Stimulated activated CD4-positive, alpha-beta T cell treated with anti-CD3 and anti-CD28 coated beads, TNF-alpha, amount 100 ng/mL, for 24 hours (primary cell): Measurements from ENCODE around the gene CRYBB2.
"Not testable (repeated sequence)": the region's sequence is repeated elsewhere in the genome, so short reads cannot be mapped to it uniquely, and the experiment has no call there.

Experiments
- DNase-seq, 3 experiments: peaks; one replicate each; pipeline ENCODE4 v3.0.0-alpha.2; 2020; ENCODE audit warnings: low read depth in 3 of 3

Gene CRYBB2

DNA sequence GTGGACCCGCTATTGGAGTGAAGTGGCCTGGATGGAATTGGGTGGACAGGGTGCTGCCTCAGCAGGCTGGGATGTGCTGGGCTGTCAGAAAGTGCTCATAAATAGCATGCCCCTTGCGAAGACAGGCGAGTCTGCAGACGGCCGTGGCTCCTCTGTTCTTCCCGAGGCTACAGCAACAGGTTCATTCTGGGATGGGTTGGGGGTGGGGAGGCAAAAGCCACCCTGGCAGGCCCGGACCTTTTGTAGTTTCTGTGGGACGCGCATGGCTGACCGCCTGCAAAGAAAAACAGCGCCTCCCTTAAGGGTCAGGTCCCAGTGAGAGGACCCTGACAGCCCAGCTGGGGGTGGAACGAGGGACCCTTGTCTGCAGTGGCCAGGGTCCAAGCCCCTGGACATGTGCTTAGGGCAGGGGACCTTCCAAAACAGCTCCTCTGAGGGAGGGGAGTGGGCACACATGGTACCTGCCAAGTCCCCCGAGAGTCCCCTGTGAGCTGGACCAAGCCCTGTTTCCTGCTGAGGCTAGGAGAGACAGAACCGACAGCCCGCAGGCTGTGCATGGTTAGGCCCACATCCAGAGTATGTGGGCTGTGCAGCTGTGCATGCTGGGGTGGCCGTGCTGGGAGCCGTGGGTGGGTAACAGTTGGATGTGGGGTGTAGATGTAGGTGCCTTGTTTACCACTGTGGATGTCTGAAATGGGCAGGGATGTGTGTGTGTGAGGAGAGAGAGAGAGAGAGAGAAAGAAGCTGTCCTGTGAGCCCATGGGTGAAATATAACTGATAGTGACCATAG lies 19.5 kb upstream of the CRYBB2 start, which contains the start of gene CRYBB3:
Gene CRYBB3, plus strand, starts transcription at position 128 of the 790 bp plus-strand sequence. CDS start 1,539 bp downstream, outside the sequence.
- no peak for DNase-seq

DNA sequence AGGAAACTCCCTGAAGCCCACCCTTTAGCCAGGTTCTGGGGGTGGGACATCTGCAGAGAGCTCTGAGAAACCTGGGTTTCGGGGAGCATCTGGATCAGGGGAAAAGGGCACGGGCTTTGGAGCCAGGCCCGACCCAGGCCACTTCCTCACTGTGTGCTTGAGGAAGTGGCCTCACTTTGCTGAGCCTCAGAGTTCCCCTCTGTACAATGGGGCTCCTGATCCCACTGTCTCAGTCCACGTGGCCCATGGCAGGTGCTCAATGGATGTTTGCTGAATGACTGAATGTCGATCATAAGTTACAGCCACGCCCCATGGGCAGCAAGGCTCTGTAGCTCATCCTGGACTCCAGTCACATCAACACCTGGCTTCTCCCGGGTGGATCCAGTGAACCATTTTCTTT lies 18.5 kb upstream of the CRYBB2 start:
- no peak for DNase-seq

DNA sequence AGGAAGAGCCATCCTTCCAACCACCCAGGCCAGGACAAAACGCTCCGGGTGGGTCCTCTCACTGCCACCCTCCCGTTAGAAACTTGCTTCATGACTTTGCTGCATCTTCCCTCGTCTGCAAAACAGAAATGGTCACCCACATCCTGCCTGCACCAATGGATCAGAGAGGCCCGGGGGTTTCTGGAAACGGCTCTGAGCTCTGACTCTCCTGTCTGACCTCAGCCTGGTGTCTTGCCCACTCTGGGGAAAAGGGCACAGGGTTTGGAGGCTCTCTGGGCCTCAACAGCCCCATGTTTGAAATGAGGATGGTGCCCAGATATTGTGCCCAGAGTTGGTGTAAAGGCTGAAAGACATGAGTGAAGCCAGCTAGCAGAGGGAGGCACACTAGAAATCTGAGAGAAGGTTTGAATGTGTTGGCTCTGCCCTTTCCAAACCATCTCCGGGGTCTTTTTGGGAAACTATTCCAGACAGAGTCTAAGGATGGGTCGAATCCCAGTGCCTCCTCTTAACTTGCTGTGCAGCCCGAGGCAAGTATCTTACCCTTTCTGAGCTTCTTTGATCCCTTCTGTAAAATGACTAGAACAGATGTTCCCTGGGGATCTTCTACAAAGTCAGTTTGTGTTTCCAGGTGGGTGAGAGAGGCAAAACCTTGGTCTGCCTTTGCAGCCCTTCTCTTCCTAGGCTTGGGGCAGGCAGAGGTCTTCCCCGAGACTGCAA lies 17.7 kb upstream of the CRYBB2 start:
- no peak for DNase-seq

DNA sequence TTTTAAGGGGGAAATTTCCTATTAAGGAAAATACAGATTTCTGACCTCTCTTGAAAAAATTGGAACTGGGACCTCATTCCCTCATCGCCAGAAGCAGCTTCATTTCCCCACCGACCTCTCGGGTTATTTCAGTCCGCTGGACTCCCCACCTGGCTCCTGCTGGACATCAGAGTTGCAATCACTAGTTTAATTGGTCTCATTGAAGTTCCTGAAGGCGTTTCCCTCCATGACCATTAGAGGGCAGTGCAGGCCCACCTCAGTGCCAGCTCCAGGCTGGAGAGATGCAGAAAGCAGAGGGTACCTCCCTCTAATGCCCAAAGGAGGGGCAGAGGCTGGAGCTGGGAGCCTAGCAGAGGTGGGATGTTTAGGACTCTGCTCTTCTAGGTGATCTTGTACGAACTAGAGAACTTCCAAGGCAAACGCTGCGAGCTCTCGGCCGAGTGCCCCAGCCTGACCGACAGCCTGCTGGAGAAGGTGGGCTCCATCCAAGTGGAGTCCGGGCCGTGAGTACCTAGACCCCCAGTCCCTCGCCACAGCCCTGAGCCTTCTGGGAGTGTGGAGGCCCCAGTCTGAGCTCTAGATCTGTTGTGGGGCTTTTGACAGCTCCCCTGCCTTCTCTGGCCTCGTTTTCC lies 17.0 kb upstream of the CRYBB2 start:
- DNase-seq = peak; percentile 27 to 45 (median 30)

DNA sequence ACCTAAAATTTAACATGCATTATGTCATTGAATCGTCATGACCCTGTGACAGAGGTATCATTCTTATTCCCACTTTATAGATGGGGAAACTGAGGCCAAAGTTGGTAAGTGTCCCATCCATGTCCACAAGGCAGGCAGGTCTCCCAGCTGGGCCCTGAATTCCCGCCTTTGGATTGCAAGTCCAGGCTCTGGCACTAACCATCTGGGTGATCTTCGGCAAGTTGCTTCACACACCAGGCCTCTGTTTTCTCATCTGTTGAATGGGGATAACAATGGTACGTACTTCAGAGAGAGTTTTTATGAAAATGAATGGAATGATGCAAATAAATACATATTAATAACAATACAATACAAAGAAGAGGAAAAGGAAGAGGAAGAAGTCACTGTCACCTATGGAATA lies 16.4 kb upstream of the CRYBB2 start:
- DNase-seq = no peak

- not testable (repeated sequence) for DNase-seq
These were observed 14.9 kb upstream of the CRYBB2 start for GRCh38 chr22:25204547-25204946.

DNA sequence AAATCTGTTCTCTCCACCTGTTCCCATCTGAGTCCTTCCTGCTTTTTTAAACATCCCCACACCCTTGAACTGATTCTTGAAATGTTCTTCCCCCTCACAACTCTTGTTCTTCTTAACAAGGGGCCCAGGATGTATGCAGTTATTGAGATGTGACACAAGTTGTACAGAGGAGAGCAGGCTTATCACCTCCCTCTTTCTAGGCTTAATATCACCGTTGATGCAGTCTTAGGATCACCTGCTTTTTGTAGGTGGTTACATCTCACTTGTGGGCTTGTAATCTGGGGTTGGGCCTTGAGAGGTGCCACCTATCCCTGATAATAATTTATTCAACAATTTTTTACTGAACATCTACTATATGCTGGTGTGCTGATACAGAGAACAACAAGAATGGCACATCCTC lies 13.6 kb upstream of the CRYBB2 start:
- no peak for DNase-seq

GRCh38 chr22:25206998-25207397 lies 12.4 kb upstream of the CRYBB2 start:
- no peak for DNase-seq

- no peak for DNase-seq
These were observed 11.8 kb upstream of the CRYBB2 start for GRCh38 chr22:25207553-25208157.

DNA sequence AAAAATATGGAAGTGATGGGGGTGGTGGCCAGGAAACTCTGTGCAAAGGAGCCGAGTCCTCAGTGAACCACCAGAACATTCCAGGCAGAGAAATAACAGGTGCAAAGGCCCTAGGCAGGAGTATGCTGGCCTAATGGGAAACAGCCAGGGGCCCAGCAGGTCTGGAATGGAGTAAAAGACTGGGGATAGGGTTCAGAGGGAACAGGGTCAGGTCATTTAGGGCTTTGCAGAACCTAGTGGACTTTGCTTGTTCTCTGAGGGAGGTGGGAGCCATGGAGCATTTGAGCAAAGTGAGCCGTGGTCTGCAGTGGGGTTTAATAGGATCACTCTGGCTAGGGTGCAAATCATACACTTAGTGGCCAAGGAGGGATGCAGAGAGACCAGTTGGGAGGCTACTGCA lies 11.1 kb upstream of the CRYBB2 start:
- DNase-seq = no peak

DNA sequence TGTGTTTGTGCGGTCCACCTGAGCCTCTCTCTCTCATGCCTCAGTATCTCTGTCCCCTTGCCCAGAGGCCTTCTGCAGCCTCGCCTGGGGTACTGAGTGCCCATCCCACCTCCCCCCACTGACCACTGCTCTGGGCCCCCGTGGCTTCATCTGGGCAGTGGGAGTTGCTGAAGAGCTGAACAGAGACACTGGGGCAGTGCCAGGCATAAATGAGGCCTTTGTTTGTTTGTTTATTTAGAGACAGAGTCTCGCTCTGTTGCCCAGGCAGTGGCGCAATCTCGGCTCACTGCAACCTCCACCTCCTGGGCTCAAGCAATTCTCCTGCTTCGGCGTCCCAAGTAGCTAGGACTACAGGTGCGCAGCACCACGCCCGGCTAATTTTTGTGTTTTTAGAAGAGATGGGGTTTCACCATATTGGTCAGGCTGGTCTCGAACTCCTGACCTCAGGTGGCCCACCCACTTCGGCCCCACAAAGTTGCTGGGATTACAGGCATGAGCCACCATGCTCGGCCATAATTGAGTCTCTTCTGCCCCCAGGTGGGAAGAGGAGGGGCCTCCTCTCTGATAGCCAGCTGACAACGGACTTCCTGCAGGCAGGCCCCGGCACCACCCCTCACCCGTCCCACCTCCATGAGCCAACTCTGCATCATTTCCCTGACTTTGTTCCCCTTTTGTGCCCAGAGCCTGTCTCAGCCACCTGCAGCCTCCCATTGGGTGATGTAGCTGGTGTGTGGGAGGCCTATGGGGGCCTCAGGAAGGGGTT lies 10.5 kb upstream of the CRYBB2 start:
- no peak for DNase-seq

GRCh38 chr22:25210793-25211192 lies 8.6 kb upstream of the CRYBB2 start:
- DNase-seq = no peak

DNA sequence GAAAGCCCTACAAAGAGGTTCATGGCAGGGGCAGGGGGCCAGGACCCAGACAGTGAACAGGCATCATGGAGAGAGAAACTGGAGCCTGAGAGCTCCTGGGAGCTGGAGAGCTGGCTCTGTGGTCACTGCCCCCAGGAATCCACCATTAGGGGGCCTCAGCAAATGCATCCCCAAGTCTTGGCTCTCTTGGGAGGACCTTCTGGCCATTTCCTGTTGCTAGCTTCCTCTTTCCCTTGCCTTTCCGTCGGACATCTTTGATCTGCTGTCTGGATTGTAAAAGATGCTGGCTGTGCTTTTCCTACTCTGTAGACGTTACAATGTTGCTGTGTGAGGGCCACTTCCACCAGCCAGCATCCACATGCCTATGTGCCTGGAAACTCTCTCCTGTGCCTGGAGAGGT lies 7.1 kb upstream of the CRYBB2 start:
- no peak for DNase-seq

DNA sequence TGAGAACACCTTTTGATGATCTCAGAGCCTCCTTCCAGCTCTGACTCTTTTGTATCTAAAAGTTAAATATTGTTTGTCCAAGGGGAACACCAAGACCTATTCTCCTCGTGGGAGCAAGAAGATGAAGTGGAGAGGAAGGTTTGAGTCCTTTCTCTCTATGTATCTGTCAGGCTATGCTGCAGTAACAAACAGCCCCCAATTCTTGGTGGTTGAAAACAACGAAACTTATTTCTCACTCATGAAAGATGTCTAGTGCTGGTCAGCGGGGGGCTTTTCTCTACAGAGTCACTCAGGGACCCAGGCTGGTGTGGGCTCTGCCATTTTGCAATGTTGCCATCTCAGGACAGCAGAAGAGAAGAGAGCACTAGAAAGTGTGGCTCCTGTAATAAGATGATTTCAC lies 6.2 kb upstream of the CRYBB2 start:
- no peak for DNase-seq

- DNase-seq = no peak
These were observed 3.2 kb upstream of the CRYBB2 start for GRCh38 chr22:25216230-25216629.

GRCh38 chr22:25219948-25220442 lies 556 bp downstream of the CRYBB2 start:
- DNase-seq = no peak

DNA sequence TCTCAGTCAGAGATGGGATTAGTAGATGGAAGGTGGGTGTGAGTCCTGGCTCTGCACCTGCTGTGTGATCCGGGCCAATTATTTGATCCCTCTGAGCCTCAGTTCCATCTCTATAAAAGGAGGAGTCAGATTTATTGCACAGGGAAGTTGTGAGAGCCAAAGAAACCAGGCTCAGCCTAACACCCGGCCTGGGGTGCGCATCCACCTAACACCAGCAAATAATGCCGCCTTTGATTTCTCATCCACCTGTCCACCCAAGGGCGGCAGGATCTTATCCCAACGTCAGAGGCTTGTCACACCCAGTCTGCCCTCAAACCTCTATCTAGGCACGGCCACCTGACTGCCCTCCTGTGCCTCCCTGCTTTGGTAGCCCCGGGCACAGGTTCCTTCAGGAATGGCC lies 2.4 kb downstream of the CRYBB2 start:
- no peak for DNase-seq

DNA sequence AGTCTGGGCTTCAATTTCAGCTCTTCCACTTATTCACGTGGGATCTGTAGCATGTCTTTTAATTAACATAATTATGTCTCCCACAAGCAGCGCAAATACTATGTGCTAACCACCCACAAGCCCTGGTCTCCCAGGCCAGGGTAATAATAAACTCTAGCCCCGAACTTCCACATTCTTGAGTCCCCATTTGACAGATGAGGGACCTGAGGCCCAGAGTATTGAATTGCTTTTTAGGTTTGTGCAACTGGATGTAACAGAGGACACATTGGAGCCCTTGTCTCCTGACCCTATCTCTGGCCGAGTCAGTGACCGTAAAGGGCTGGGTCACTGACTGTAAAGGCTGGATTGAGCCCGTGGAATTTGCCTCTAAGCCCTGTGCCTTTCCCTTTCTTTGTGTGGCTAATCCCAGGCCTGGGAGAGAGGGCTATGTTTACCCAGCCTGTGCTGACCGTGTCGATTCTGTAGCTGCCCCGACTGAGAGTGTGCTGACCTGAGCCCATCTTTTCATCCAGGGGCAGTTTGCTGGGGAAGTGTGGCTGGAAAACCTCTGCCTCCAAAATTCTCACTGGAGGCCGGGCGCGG lies 3.9 kb downstream of the CRYBB2 start:
- no peak for DNase-seq

GRCh38 chr22:25228822-25229221 lies 9.4 kb downstream of the CRYBB2 start:
- DNase-seq = no peak

DNA sequence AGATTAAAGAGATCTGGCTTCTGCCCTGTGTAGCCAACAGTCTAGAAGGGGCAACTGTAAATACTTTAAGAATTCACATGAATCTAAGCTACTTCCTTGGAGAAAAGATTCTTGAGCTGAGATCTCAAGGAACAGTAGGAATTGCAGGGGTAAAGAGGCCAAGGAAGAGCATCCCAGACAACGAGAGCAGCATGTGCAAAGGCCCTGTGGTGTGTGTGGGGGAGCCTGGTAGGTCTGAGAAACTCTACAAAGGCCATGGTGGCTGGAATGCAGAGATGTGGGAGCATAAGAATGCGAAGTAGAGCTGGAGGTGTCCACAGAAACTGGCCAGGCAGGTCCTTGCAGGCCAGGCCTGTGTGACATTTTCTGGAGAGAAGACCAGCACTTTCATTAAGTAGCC lies 11.3 kb downstream of the CRYBB2 start:
- DNase-seq = not testable (repeated sequence)

DNA sequence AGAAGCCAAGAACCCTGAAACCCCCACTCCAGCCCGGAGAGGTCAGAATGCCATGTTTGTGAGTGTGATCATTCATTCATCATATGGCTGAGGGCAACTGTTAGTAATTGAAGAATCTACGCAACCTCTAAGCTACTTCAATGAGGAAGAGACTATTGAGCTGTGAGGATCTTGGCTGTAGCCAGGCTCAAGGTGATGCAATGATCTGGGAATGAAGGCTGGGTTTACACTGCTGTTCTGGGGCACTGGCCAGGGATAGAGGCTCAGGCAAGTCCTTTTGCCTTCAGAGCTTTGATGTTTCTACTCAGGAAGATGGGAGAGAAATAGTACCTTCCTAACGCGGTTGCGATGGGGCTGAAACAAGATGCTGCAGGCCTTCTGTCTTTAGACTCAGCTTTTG lies 12.9 kb downstream of the CRYBB2 start:
- no peak for DNase-seq
